GM13976 (cell line): Measurements from ENCODE around the gene ADAR.

Source experiments
- DNase-seq: peaks from one replicate; pipeline ENCODE4 v3.0.0; 2012; ENCODE audit warnings: low spot score
- CTCF ChIP-seq: IDR thresholded peaks from 2 replicates; pipeline ENCODE4 v1.5.1; 2012; ENCODE audit warnings: borderline replicate concordance, mild to moderate bottlenecking; ENCODE audit not compliant: insufficient read depth; ENCODE audit errors: extremely low read depth, missing control alignments, control extremely low read depth
- in situ Hi-C: fragments of 300-500 bp; cut with MboI; formaldehyde crosslinking; loops from one replicate; pipeline ENCODE4 v1.12.0; 2022; ENCODE audit warnings: low sequenced_read_pairs, mixed read lengths, inconsistent platforms; ENCODE audit not compliant: unreplicated experiment

Gene ADAR

GRCh38 chr1:154571964-154572288, 36.1 kb downstream of the ADAR start:
- in situ Hi-C loops: loop anchor here (25.0 kb wide), 2 partner anchors 315 to 490 kb away; partner anchors contain the start of genes ADAM15 and EFNA4

GRCh38 chr1:154571244-154571963, 36.6 kb downstream of the ADAR start:
- DNase-seq: no peak
- in situ Hi-C loops: loop anchor here (25.0 kb wide), 2 partner anchors 316 to 491 kb away; partner anchors contain the start of genes ADAM15 and EFNA4
- TF ChIP-seq CTCF: no peak

More at GRCh38 chr1:154571964-154572288, 36.1 kb downstream of the ADAR start:
- no peak for TF ChIP-seq CTCF
- no peak for DNase-seq

DNA sequence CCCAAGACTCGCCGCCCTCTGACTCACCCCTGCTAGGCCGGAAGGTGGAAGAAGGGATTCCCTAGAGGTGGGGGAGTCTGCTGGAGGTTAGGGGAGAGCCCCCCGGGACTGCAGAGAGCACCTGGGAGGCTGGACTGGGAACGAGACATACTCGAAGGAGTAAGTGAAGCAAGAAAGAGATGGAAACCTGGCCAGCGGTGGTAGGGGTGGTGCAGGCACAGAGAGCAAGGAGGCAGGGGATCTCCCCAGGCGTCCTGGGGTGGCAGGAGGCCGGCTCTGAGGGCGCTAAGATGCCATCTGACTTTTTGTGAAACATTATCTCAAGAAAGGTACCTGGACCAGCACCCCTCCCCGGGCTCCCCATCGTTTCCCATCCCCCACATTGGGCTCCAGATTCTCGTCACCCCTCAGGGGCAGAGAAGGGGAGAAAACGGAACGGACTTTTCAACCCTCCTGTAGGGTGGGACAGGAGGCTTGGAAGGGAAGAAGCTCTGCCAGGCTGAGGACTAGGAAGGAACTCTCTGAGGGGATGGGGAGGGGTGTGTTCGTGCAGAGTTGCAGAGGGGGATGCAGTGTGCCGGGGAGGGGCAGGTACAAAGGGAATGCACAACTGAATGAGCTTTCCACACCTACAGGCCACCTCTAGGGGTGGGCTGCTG, 39.7 kb downstream of the ADAR start:
- in situ Hi-C loops: loop anchor here (25.0 kb wide), 2 partner anchors 319 to 494 kb away; partner anchors contain the start of genes ADAM15 and EFNA4

GRCh38 chr1:154567386-154568156, 40.4 kb downstream of the ADAR start, which contains the start of gene CHRNB2:
CHRNB2 (plus strand) TSS chr1:154567778; CDS start chr1:154568045, 267 bp downstream.
- DNase-seq: peak; percentile 91
- in situ Hi-C loops: loop anchor here (25.0 kb wide), 2 partner anchors 320 to 495 kb away; partner anchors contain the start of genes ADAM15 and EFNA4
- TF ChIP-seq CTCF: no peak

More for the DNA sequence above, 39.7 kb downstream of the ADAR start:
- no peak for DNase-seq
- TF ChIP-seq CTCF: no peak

GRCh38 chr1:154565876-154566275, 42.1 kb downstream of the ADAR start:
- no peak for DNase-seq
- in situ Hi-C loops: loop anchor here (25.0 kb wide), 2 partner anchors 321 to 496 kb away; partner anchors contain the start of genes ADAM15 and EFNA4
- TF ChIP-seq CTCF: no peak
